Motor neuron (in vitro differentiated cells): Measurements from ENCODE around the gene MAPKBP1. TPM values are rescaled to one million over a fixed set of nuclear protein-coding genes. Genes with fewer than 3 reads are reported as not detected.
"Not testable (repeated sequence)": the region's sequence is repeated elsewhere in the genome, so short reads cannot be mapped to it uniquely, and the experiment has no call there.

ENCODE experiments used
- ATAC-seq, 8 experiments: fragments of 200-7000 bp; cut with Tn5 transposase; replicated peaks in 6 of 8; 2 replicates each; pipeline ENCODE4 v1.8.0; 2021; ENCODE audit warnings: mild to moderate bottlenecking in 8 of 8, moderate library complexity in 8 of 8
- H3K27ac ChIP-seq, 2 donors: fragments of 250-450 bp; sonication (Bioruptor Pico); 2 replicates each; pipeline ENCODE4 v1.9.0; 2021; ENCODE audit warnings: antibody characterized with exemption in 2 of 2, mild to moderate bottlenecking in 2 of 2, moderate library complexity in 1 of 2
- H3K4me1 ChIP-seq, 2 donors: fragments of 250-450 bp; sonication (Bioruptor Pico); replicated peaks in 1 of 2; 2 replicates each; pipeline ENCODE4 v1.6.1; 2021; ENCODE audit warnings: antibody characterized with exemption in 2 of 2, mild to moderate bottlenecking in 2 of 2, moderate library complexity in 1 of 2
- H3K4me3 ChIP-seq, 5 donors: fragments of 250-450 bp; sonication (Bioruptor Pico); 2 replicates each; pipeline ENCODE4 v1.9.0; 2021; ENCODE audit warnings: antibody characterized with exemption in 5 of 5, mild to moderate bottlenecking in 5 of 5, moderate library complexity in 4 of 5
- WGBS, 10 experiments: fragments of 450-650 bp; shearing (Covaris generic); methylation state at CpG; one replicate each; pipeline ENCODE4 v1.0.0; 2022; 5-methylcytosine and 5-hydroxymethylcytosine counted together
- in situ Hi-C, 9 experiments: fragments of 400-800 bp; cut with MboI; loops; one replicate each; pipeline ENCODE4 v1.15.0; 2021; ENCODE audit warnings: low sequenced_read_pairs in 9 of 9, low pct_unique_long_range_greater_than_20kb in 2 of 9; ENCODE audit not compliant: unreplicated experiment in 9 of 9
- total RNA-seq, 8 experiments: library from RNA; unstranded; fragments of 300-600 nt; gene quantifications; 2 replicates each; pipeline versions ENCODE4 v1.2.3 to v1.2.4, GENCODE V29; 2022

The MAPKBP1 gene, protein sequence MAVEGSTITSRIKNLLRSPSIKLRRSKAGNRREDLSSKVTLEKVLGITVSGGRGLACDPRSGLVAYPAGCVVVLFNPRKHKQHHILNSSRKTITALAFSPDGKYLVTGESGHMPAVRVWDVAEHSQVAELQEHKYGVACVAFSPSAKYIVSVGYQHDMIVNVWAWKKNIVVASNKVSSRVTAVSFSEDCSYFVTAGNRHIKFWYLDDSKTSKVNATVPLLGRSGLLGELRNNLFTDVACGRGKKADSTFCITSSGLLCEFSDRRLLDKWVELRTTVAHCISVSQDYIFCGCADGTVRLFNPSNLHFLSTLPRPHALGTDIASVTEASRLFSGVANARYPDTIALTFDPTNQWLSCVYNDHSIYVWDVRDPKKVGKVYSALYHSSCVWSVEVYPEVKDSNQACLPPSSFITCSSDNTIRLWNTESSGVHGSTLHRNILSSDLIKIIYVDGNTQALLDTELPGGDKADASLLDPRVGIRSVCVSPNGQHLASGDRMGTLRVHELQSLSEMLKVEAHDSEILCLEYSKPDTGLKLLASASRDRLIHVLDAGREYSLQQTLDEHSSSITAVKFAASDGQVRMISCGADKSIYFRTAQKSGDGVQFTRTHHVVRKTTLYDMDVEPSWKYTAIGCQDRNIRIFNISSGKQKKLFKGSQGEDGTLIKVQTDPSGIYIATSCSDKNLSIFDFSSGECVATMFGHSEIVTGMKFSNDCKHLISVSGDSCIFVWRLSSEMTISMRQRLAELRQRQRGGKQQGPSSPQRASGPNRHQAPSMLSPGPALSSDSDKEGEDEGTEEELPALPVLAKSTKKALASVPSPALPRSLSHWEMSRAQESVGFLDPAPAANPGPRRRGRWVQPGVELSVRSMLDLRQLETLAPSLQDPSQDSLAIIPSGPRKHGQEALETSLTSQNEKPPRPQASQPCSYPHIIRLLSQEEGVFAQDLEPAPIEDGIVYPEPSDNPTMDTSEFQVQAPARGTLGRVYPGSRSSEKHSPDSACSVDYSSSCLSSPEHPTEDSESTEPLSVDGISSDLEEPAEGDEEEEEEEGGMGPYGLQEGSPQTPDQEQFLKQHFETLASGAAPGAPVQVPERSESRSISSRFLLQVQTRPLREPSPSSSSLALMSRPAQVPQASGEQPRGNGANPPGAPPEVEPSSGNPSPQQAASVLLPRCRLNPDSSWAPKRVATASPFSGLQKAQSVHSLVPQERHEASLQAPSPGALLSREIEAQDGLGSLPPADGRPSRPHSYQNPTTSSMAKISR (N-terminal part only)
- 10 to 100 TPM in 7 of 8 experiments, 1 to 10 TPM in 1; 9.9 to 25.8 (median 14.3) TPM for total RNA-seq

DNA sequence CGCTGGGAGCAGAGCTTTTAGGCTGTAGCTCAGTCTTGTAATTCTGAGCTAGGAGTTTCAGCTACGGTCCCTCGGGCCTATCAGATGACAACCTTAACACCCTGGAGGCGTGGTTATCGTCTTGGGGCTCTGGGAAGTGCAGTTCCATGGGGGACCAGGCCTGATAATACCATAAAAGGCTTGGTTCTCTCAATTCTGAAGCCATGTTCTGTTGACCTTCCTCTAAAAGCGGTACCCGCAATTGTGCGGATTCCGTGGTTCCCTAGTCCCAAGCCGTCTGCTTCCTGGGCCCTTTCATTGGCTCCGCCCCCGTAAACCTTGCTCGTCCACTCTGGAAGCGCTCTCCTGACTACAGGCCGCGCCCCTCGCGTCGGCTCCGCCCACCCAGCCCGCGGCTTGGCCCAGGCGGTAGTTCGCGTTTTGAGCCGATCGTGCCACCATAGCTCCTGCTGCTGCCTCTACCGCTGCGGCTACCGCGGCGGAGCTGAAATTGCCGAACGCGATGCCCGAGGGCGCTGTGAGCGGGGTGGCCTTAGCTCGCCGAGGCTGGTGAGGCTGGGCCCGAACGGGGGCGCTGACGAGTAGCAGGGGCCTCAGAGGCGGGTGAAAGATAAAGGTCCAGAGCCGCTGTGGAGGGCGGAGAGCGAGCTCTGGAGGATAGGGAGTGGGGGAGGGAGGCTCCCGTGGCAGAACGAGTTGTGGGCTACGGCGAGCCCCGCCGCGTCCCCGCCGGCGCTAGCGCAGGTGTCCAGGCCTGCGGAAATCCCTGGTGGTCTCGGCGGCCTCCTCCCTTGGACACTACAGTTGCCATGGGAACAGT lies at the start of gene MAPKBP1:
TSS of gene MAPKBP1 (plus strand) at position 423 of the 820 bp plus-strand sequence. CDS start 792 bp downstream, outside the sequence.
- in situ Hi-C loops = no loop called here
- Histone ChIP-seq H3K4me1 (peaks cover 19 to 30% of the 10 kb centered on the region in 2 donors), H3K27ac (peak within 1 kb of the TSS; percentile 78 to 85), H3K4me3 (peak within 1 kb of the TSS; percentile 46 to 61 (median 58))
- 0 to 1% (median 0%) methylated on average over 2 to 21 of the region's 62 CpGs; no CpG with 5 or more reads in 3 of the 10 experiments for WGBS, 10 experiments
- ATAC-seq = peak; percentile 82 to 92 (median 90)

DNA sequence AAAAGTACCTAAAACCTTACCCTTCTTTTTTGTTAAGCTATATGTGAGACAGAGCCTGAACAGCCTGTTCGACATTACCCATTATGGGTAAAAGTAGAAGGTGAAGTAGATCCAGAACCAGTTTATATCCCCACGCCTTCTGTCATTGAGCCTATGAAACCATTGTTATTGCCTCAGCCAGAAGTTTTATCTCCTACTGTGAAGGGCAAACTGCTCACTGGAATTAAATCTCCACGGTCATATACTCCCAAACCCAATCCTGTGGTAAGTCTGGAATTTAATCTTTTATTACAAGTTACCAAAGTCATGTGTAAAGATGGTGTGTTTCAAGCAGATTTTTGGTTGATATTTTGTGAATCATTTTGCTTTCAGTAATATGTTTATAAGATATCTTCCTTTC lies 47.1 kb upstream of the MAPKBP1 start:
- Histone ChIP-seq H3K27ac (no peak overlapping the region), H3K4me1 (no peaks in the 10 kb centered on the region), H3K4me3 (no peak overlapping the region)
- WGBS, 10 experiments = 65 to 100% (median 97%) methylated on average over 1 to 3 of the region's 3 CpGs; no CpG with 5 or more reads in 2 of the 10 experiments
- no peak for ATAC-seq
- in situ Hi-C loops = no loop called here

DNA sequence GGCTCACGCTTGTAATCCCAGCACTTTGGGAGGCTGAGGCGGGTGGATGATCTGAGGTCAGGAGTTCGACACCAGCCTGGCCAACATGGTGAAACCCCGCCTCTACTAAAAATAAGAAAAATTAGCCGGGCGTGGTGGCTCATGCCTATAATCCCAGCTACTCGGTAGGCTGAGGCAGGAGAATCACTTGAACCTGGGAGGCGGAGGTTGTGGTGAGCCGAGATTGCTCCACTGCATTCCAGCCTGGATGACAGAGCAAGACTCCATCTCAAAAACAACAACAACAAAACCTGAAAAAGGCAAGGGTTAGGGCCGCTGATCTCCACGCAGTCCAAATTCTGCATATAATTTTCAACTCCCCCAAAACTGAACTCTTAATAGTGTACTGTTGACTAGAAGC lies 46.2 kb upstream of the MAPKBP1 start:
- ATAC-seq, H3K4me1 ChIP-seq, H3K27ac ChIP-seq, H3K4me3 ChIP-seq, in situ Hi-C loops: not testable (repeated sequence)
- WGBS, 10 experiments = 81 to 100% (median 98%) methylated on average over 1 to 7 of the region's 11 CpGs; no CpG with 5 or more reads in 1 of the 10 experiments

DNA sequence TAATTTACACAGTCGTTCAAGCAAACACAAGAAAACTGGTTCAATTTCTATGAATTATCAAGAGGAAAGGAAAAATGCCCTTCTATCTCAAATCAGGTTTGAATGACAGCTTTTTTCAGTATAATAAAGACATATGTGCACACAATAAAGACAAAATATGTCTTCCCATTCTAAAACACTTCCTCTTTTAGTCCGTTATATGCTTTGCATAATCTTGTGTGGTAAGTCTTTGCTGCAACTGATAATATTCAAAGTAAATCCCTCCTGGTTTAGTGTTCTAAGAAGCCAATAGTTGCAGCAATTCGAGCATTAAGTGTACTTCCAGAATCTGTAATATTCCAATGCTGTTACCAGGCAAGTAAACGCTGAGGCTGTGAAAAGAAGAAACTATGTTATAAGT lies 43.7 kb upstream of the MAPKBP1 start:
- ATAC-seq = peak in 1 of 8 experiments; percentile 39
- H3K27ac ChIP-seq = no peak overlapping the region
- WGBS, 10 experiments = 38 to 100% (median 88%) methylated on average over 2 to 4 of the region's 4 CpGs
- no peak overlapping the region for H3K4me3 ChIP-seq
- no peaks in the 10 kb centered on the region for H3K4me1 ChIP-seq
- in situ Hi-C loops = no loop called here

DNA sequence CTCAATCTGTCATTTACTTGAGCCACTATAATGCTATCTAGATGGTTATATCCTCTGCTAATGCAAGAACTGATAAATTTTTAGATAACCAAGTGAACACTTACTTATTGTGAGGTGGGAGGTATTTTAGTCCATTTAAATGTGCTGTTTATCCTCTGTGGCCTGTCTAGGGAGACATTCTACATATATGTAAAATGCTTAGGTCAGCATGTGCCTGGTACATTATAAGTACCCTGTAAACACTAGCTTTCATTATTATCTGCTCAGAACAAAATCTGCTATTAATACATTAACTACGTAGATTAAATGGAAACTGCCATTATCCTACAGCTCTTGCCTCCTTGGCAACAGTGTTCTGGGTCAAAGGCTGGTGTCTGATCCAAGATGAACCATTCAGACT lies 41.8 kb upstream of the MAPKBP1 start:
- Histone ChIP-seq H3K27ac (no peak overlapping the region), H3K4me1 (no peaks in the 10 kb centered on the region), H3K4me3 (no peak overlapping the region)
- ATAC-seq = no peak
- in situ Hi-C loops = no loop called here
- 80 to 100% (median 100%) methylated on average over 1 of the region's 1 CpG; no CpG with 5 or more reads in 2 of the 10 experiments for WGBS, 10 experiments

DNA sequence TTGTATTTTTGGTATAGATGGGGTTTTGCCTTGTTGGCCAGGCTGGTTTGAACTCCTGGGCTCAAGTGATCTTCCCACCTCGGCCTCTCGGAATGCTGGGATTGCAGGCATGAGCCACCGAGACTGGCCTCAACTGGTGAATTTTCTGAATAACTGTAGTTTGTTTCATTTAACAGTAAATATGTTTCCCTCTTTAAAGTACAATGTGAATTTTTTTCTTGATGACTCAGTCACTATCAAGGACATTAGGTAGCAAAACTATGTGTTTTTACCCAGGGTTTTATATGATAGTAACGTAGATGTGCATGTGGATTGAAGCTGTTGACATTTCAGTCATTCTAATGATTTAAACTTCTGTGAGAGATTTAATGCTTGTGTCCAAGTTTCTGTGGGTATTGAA lies 40.2 kb upstream of the MAPKBP1 start:
- no peaks in the 10 kb centered on the region for H3K4me1 ChIP-seq
- no peak for ATAC-seq
- in situ Hi-C loops = no loop called here
- H3K27ac ChIP-seq = no peak overlapping the region
- H3K4me3 ChIP-seq = no peak overlapping the region
- WGBS, 10 experiments = 71 to 100% (median 93%) methylated on average over 1 to 4 of the region's 4 CpGs; no CpG with 5 or more reads in 4 of the 10 experiments

DNA sequence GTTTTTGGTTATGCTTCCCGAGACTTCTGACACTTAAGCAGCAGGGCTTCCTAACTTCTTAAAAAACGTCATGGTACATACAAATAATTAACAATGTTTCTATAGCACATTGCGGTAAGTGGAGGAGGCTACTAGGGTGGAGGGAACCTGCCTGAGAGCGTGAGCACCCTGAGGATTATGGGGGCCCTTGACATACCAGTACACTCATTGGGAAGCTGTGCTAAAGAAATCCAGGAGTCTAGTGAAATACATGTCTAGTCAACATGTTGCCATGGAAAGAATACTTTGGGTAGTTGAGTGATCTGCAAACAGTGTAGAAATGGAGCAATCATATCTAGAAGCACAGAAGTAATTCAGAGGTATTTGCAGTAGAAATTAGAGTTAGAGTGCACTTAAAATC lies 39.2 kb upstream of the MAPKBP1 start:
- ATAC-seq = no peak
- in situ Hi-C loops = no loop called here
- 75 to 100% (median 96%) methylated on average over 1 to 4 of the region's 4 CpGs; no CpG with 5 or more reads in 4 of the 10 experiments for WGBS, 10 experiments

DNA sequence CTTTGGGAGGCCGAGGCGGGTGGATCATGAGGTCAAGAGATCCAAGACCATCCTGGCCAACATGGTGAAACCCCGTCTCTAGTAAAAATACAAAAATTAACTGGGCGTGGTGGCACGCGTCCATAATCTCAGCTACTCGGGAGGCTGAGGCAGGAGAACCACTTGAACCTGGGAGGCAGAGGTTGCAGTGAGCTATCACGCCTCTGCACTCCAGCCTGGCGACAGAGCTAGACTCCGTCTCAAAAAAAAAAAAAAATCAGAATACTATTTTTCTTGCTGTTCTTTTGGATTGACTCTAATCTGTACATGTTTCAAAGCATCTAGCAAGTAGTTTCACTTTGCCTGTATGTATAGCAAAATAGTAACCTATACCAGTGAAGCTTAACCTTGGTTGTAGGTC lies 38.8 kb upstream of the MAPKBP1 start:
- H3K4me3 ChIP-seq, ATAC-seq, in situ Hi-C loops, H3K27ac ChIP-seq, H3K4me1 ChIP-seq: not testable (repeated sequence)
- 87 to 100% (median 100%) methylated on average over 1 to 7 of the region's 10 CpGs; no CpG with 5 or more reads in 2 of the 10 experiments for WGBS, 10 experiments

More for the DNA sequence above, 39.2 kb upstream of the MAPKBP1 start:
- no peak overlapping the region for H3K27ac ChIP-seq
- no peaks in the 10 kb centered on the region for H3K4me1 ChIP-seq
- H3K4me3 ChIP-seq = no peak overlapping the region

DNA sequence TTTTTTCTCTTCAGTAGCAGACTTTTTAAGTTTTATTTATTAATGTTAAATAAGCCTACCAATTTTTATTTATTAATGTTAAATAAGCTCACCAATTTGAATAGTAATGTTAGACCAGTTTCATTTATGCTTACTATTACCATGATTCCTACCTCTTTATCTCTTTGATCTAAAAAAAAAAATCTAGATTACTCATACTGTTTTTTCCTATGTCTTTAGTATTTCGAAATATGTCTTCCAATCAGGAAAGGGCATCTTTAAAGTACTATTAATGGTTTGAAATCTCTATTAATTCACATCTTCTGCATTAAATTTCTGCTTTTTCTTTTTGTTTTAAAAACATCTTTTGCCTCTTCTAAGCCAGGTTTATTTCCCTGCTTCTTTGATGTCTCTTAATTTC lies 27.5 kb upstream of the MAPKBP1 start:
- no peaks in the 10 kb centered on the region for H3K4me1 ChIP-seq
- 88 to 100% (median 95%) methylated on average over 1 of the region's 1 CpG for WGBS, 10 experiments
- no peak overlapping the region for H3K27ac ChIP-seq
- H3K4me3 ChIP-seq = no peak overlapping the region
- ATAC-seq = no peak
- in situ Hi-C loops = no loop called here

DNA sequence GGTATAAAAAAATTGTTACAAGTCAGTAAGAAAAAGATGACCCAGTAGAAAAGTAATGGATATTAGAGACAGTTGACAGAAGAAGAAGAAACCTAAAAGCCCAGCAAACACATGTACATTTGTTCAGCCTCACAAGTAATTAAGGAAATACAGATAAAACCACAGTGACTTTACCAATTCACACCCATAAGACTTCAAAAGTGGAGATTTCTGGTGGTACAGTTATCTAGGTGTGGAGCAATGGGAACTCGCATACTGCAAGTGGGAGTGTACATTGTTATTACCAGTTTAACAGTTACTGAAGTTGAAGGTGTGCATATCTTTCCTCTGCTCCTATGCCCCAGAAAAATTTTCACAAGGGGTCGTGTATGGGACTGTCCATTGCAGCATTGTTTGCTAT lies 18.1 kb upstream of the MAPKBP1 start:
- in situ Hi-C loops = no loop called here
- Histone ChIP-seq H3K4me3 (no peak overlapping the region), H3K27ac (no peak overlapping the region), H3K4me1 (no peaks in the 10 kb centered on the region)
- WGBS, 10 experiments = 70 to 100% (median 97%) methylated on average over 1 to 2 of the region's 2 CpGs; no CpG with 5 or more reads in 2 of the 10 experiments
- no peak for ATAC-seq

DNA sequence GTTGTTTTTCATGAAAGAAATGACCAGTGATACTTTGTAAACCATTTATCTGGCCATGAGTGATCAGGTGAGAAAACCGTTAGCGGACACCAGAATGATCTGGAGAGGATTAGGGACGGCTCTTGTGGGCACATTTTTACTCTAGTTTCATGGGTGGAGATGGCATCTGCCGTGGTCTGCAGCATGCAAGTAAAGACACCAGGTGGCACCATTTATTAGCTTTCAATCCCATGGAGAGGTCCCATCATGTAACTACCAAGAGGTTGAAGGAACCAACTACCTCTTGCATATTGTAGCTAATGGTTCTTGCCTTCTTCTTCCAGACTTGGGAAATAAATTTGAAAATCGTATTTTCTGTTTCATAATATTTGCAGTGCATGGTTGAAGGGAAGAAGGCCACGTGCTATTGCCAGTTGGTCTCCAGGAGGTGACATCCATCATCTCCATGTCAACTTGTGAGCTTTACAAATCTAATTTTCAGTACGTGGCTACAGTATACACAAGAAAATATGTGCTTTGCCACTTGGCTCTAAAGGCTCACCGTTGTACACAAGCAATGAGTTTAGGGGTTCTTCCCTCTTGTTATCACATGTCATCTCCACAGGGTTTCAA lies 1.5 kb upstream of the MAPKBP1 start:
- H3K4me1 ChIP-seq = peaks cover 19 to 30% of the 10 kb centered on the region in 2 donors
- ATAC-seq = no peak
- no peak overlapping the region for H3K27ac ChIP-seq
- in situ Hi-C loops = no loop called here
- H3K4me3 ChIP-seq = no peak overlapping the region
- WGBS, 10 experiments = 30 to 100% (median 68%) methylated on average over 2 to 8 of the region's 8 CpGs
